Uterus (tissue), 2 donors: ENCODE data around the gene KIAA1755.

Experiments used
- POLR2A ChIP-seq, 2 donors: fragments of 450-650 bp; IDR thresholded peaks; one replicate each; pipeline ENCODE4 v1.6.1; 2016; ENCODE audit warnings: antibody characterized with exemption in 2 of 2, mild to moderate bottlenecking in 1 of 2, moderate library complexity in 1 of 2
- TF ChIP-seq, protein P1 (sequence below), 4 experiments: fragments of 200-600 bp in 2 of 4; fragments of 450-650 bp in 2 of 4; sonication (generic) in 2 of 4; IDR thresholded peaks; one replicate each; pipeline ENCODE4 v1.5.1; 2016 to 2019; ENCODE audit warnings: antibody characterized with exemption in 4 of 4, mild to moderate bottlenecking in 2 of 4, moderate library complexity in 1 of 4

DNA sequence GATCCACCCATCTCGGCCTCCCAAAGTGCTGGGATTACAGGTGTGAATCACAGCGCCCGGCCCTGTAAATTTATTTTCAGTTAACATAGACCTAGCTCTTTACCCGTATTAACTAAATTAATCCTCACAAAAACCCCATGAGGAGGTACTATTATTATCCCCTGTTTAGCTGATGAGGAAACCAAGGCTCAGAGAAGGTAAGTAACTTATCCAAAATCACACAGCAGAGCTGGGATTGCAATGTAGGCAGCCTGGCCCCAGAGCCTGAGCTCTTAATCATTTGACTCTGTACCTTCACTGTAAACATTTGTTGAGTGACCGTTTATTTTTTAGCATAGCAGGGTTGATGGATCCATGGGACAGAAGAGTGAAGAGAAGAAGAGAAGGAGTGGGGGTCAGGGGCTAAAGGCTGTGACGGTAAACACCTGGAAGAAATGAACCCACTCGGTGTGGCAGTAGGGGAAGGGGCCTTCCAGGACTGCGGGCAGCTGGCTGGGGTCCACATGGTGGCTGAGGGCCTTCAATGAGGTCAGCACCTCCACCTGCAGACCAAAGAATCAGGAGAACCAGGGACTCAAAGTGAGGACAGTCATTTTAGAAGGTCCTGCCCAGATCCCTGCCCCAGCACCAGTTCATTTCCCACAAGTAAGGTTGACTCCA, 35.2 kb downstream of the KIAA1755 start:
- TF ChIP-seq, protein P1, sequence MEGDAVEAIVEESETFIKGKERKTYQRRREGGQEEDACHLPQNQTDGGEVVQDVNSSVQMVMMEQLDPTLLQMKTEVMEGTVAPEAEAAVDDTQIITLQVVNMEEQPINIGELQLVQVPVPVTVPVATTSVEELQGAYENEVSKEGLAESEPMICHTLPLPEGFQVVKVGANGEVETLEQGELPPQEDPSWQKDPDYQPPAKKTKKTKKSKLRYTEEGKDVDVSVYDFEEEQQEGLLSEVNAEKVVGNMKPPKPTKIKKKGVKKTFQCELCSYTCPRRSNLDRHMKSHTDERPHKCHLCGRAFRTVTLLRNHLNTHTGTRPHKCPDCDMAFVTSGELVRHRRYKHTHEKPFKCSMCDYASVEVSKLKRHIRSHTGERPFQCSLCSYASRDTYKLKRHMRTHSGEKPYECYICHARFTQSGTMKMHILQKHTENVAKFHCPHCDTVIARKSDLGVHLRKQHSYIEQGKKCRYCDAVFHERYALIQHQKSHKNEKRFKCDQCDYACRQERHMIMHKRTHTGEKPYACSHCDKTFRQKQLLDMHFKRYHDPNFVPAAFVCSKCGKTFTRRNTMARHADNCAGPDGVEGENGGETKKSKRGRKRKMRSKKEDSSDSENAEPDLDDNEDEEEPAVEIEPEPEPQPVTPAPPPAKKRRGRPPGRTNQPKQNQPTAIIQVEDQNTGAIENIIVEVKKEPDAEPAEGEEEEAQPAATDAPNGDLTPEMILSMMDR (IDR thresholded peaks at IDR 0.05): no peak
- no peak for TF ChIP-seq POLR2A (IDR thresholded peaks at IDR 0.05)
